Neural progenitor cell (in vitro differentiated cells): ENCODE results near the gene IQSEC3. TPM values are rescaled to one million over a fixed set of nuclear protein-coding genes. Genes with fewer than 3 reads are reported as not detected.
"Not testable (repeated sequence)": the region's sequence is repeated elsewhere in the genome, so short reads cannot be mapped to it uniquely, and the experiment has no call there.

ENCODE experiments used
- DNase-seq: peaks from one replicate; pipeline ENCODE4 v3.0.0-alpha.2; 2016; ENCODE audit warnings: low spot score
- H2AFZ ChIP-seq: fragments of 200-600 bp; sonication (generic); replicated peaks from 2 replicates; pipeline ENCODE4 v1.6.1; 2016; ENCODE audit warnings: antibody characterized with exemption
- H3F3A ChIP-seq: fragments of 200-600 bp; sonication (generic); 2 replicates; pipeline ENCODE4 v1.6.1; 2016; ENCODE audit warnings: antibody characterized with exemption, low read depth
- H3K27ac ChIP-seq: fragments of 200-600 bp; sonication (generic); 2 replicates; pipeline ENCODE4 v1.5.1; 2016; ENCODE audit warnings: mild to moderate bottlenecking
- H3K27me3 ChIP-seq: fragments of 200-600 bp; sonication (generic); 2 replicates; pipeline ENCODE4 v1.6.1; 2016; ENCODE audit warnings: mild to moderate bottlenecking, moderate library complexity
- H3K36me3 ChIP-seq: fragments of 200-600 bp; sonication (generic); 2 replicates; pipeline ENCODE4 v1.5.1; 2016
- H3K4me1 ChIP-seq: fragments of 200-600 bp; sonication (generic); 2 replicates; pipeline ENCODE4 v1.6.1; 2016; ENCODE audit warnings: mixed run types
- H3K4me2 ChIP-seq: fragments of 200-600 bp; sonication (generic); 2 replicates; pipeline ENCODE4 v1.6.1; 2016
- H3K4me3 ChIP-seq: fragments of 200-600 bp; sonication (generic); 2 replicates; pipeline ENCODE4 v1.5.1; 2016
- H3K79me2 ChIP-seq: fragments of 200-600 bp; sonication (generic); 2 replicates; pipeline ENCODE4 v1.6.1; 2016; ENCODE audit warnings: low read depth
- H3K9ac ChIP-seq: fragments of 200-600 bp; sonication (generic); 2 replicates; pipeline ENCODE4 v1.6.1; 2016
- H3K9me3 ChIP-seq: fragments of 200-600 bp; sonication (generic); 2 replicates; pipeline ENCODE4 v1.5.1; 2016; ENCODE audit warnings: low read depth
- H4K20me1 ChIP-seq: fragments of 200-600 bp; sonication (generic); 2 replicates; pipeline ENCODE4 v1.6.1; 2016; ENCODE audit warnings: low read depth
- H3K27ac Mint-ChIP-seq: 3 replicates; pipeline ENCODE4 v1.8.0; 2021; ENCODE audit warnings: mixed read lengths
- H3K27me3 Mint-ChIP-seq: 2 replicates; pipeline ENCODE4 v1.8.0; 2022; ENCODE audit warnings: low read depth, mild to moderate bottlenecking, inconsistent platforms, moderate library complexity, mixed read lengths; ENCODE audit not compliant: insufficient read depth
- H3K36me3 Mint-ChIP-seq: 3 replicates; pipeline ENCODE4 v1.8.0; 2021; ENCODE audit warnings: mixed read lengths
- H3K4me1 Mint-ChIP-seq: 3 replicates; pipeline ENCODE4 v1.8.0; 2021; ENCODE audit warnings: mixed read lengths
- H3K4me3 Mint-ChIP-seq: 3 replicates; pipeline ENCODE4 v1.8.0; 2021; ENCODE audit warnings: mild to moderate bottlenecking, moderate library complexity, mixed read lengths
- H3K9me3 Mint-ChIP-seq: 3 replicates; pipeline ENCODE4 v1.8.0; 2020; ENCODE audit warnings: mixed read lengths
- CTCF ChIP-seq: fragments of 200-600 bp; sonication (generic); IDR thresholded peaks from 2 replicates; pipeline ENCODE4 v1.5.1; 2017; ENCODE audit warnings: antibody characterized with exemption, mild to moderate bottlenecking
- EZH2 ChIP-seq: fragments of 200-600 bp; sonication (generic); IDR thresholded peaks from 2 replicates; pipeline ENCODE4 v1.6.1; 2017; ENCODE audit warnings: antibody characterized with exemption, mild to moderate bottlenecking, moderate library complexity
- EZH2phosphoT487 ChIP-seq: fragments of 200-600 bp; sonication (generic); IDR thresholded peaks from 2 replicates; pipeline ENCODE4 v1.6.1; 2017; ENCODE audit warnings: antibody characterized with exemption
- total RNA-seq: library from RNA; depleted of rRNA; stranded (reverse); fragments of >200 nt; gene quantifications from 2 replicates; pipeline ENCODE4 v1.2.3, GENCODE V29; 2015; ENCODE audit warnings: low replicate concordance

Gene IQSEC3
- total RNA-seq, 1 donor from 2014 or later: 0.09 TPM

GRCh38 chr12:131008-131407 is 64.4 kb downstream of the IQSEC3 start:
- H3K4me3 Mint-ChIP-seq: no peak overlapping the region
- Histone ChIP-seq H3K4me2 (no peak overlapping the region), H3K4me3 (no peak overlapping the region), H3K4me1 (peaks cover 7% of the 10 kb centered on the region), H3K79me2 (no peaks in the 10 kb centered on the region), H3K27me3 (no peaks in the 10 kb centered on the region), H4K20me1 (no peaks in the 10 kb centered on the region), H3K27ac (peak overlapping the region; percentile 20), H3K36me3 (no peaks in the 10 kb centered on the region), H3K9me3 (no peaks in the 10 kb centered on the region), H3F3A (no peaks in the 10 kb centered on the region), H3K9ac (no peak overlapping the region), H2AFZ (no peak overlapping the region)
- H3K9me3 Mint-ChIP-seq: no peaks in the 10 kb centered on the region
- TF ChIP-seq EZH2phosphoT487 (no peak), CTCF (no peak), EZH2 (no peak)
- H3K4me1 Mint-ChIP-seq: peaks cover 11% of the 10 kb centered on the region
- no peaks in the 10 kb centered on the region for H3K36me3 Mint-ChIP-seq
- H3K27me3 Mint-ChIP-seq: peaks cover 12% of the 10 kb centered on the region
- peak overlapping the region; percentile 90 for H3K27ac Mint-ChIP-seq
- DNase-seq: no peak

GRCh38 chr12:131732-132495 is 65.3 kb downstream of the IQSEC3 start:
- Histone ChIP-seq H2AFZ (no peak overlapping the region), H3K79me2 (no peaks in the 10 kb centered on the region), H3K4me2 (no peak overlapping the region), H3K36me3 (no peaks in the 10 kb centered on the region), H4K20me1 (no peaks in the 10 kb centered on the region), H3K9me3 (no peaks in the 10 kb centered on the region), H3K4me3 (no peak overlapping the region), H3K27ac (no peak overlapping the region), H3K27me3 (no peaks in the 10 kb centered on the region), H3K9ac (no peak overlapping the region), H3F3A (no peaks in the 10 kb centered on the region), H3K4me1 (peaks cover 7% of the 10 kb centered on the region)
- H3K27ac Mint-ChIP-seq: peak overlapping the region; percentile 23
- no peak for TF ChIP-seq EZH2phosphoT487
- TF ChIP-seq EZH2: no peak
- TF ChIP-seq CTCF: no peak
- H3K36me3 Mint-ChIP-seq: no peaks in the 10 kb centered on the region
- H3K4me3 Mint-ChIP-seq: no peak overlapping the region
- peaks cover 11% of the 10 kb centered on the region for H3K4me1 Mint-ChIP-seq
- no peaks in the 10 kb centered on the region for H3K9me3 Mint-ChIP-seq
- H3K27me3 Mint-ChIP-seq: peaks cover 9% of the 10 kb centered on the region
- no peak for DNase-seq

GRCh38 chr12:133616-134232 is 67.2 kb downstream of the IQSEC3 start:
- Mint-ChIP-seq H3K4me1 (peaks cover 11% of the 10 kb centered on the region), H3K27ac (peak overlapping the region; percentile 52), H3K27me3 (peaks cover 12% of the 10 kb centered on the region)
- not testable (repeated sequence) for H3K27ac ChIP-seq, H2AFZ ChIP-seq, H3K27me3 ChIP-seq, H3F3A ChIP-seq, H3K79me2 ChIP-seq, H3K9me3 Mint-ChIP-seq, H3K4me1 ChIP-seq, H3K4me3 ChIP-seq, H3K4me3 Mint-ChIP-seq, H3K36me3 ChIP-seq, DNase-seq, H4K20me1 ChIP-seq, H3K9ac ChIP-seq, H3K4me2 ChIP-seq, H3K36me3 Mint-ChIP-seq, H3K9me3 ChIP-seq

GRCh38 chr12:135138-135537 is 68.6 kb downstream of the IQSEC3 start:
- H3K4me1 Mint-ChIP-seq: peaks cover 22% of the 10 kb centered on the region
- Histone ChIP-seq H3K4me1 (peaks cover 18% of the 10 kb centered on the region), H3K27me3 (peaks cover 23% of the 10 kb centered on the region), H3K4me2 (no peak overlapping the region), H3K27ac (no peak overlapping the region), H3F3A (no peaks in the 10 kb centered on the region), H4K20me1 (no peaks in the 10 kb centered on the region), H2AFZ (no peak overlapping the region), H3K9ac (no peak overlapping the region), H3K36me3 (no peaks in the 10 kb centered on the region), H3K9me3 (no peaks in the 10 kb centered on the region), H3K79me2 (no peaks in the 10 kb centered on the region), H3K4me3 (no peak overlapping the region)
- no peak for TF ChIP-seq EZH2
- no peak for DNase-seq
- no peak overlapping the region for H3K4me3 Mint-ChIP-seq
- H3K27me3 Mint-ChIP-seq: peaks cover 16% of the 10 kb centered on the region
- H3K36me3 Mint-ChIP-seq: no peaks in the 10 kb centered on the region
- H3K27ac Mint-ChIP-seq: no peak overlapping the region
- H3K9me3 Mint-ChIP-seq: no peaks in the 10 kb centered on the region
